Right renal cortex interstitium (tissue), 3 donors: ENCODE results near the gene HAUS2. TPM values are rescaled to one million over a fixed set of nuclear protein-coding genes. Genes with fewer than 3 reads are reported as not detected.
"Not testable (repeated sequence)": the region's sequence is repeated elsewhere in the genome, so short reads cannot be mapped to it uniquely, and the experiment has no call there.

Experiments
- DNase-seq, 3 donors: peaks; one replicate each; pipeline ENCODE4 v3.0.0-alpha.2; 2013; ENCODE audit warnings: low read depth in 3 of 3, low spot score in 2 of 3
- polyA plus RNA-seq, 3 donors: library from polyadenylated mRNA; unstranded; fragments of 120-200 nt; gene quantifications; one replicate each; pipeline ENCODE4 v1.2.1, GENCODE V29; 2013; ENCODE audit not compliant: insufficient read length in 3 of 3

HAUS2 gene
- polyA plus RNA-seq, 3 donors, result 21.9 to 25.7 (median 24.9) TPM

- DNase-seq, result peak; percentile 88 to 95 (median 94)
Measured at GRCh38 chr15:42575188-42576039, 26.8 kb downstream of the HAUS2 start, which contains the start of gene STARD9. TSS of gene STARD9 (plus strand) at chr15:42575606. CDS start at chr15:42575716, 110 bp downstream.

GRCh38 chr15:42576040-42576594 lies 27.5 kb downstream of the HAUS2 start:
- no peak for DNase-seq

DNA sequence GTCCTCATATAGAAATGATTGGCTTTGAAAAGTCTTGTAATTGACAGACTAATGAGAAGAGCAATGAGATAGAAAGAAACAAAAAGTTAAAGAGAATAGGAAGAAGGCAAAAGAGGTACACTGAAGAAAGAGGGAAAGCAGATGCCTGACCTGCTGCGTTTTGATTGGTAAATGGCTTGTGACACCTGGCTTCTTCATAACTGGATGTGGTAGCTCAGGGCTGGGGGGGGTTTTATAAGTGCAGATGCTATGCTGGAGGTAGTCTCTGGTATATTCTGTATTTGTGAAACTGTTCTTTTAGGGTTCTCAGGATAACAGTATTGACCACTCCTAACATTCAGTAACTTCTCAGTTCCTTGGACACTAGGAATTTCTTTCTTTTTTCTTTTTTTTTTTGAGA lies 28.1 kb downstream of the HAUS2 start:
- DNase-seq, result no peak

DNA sequence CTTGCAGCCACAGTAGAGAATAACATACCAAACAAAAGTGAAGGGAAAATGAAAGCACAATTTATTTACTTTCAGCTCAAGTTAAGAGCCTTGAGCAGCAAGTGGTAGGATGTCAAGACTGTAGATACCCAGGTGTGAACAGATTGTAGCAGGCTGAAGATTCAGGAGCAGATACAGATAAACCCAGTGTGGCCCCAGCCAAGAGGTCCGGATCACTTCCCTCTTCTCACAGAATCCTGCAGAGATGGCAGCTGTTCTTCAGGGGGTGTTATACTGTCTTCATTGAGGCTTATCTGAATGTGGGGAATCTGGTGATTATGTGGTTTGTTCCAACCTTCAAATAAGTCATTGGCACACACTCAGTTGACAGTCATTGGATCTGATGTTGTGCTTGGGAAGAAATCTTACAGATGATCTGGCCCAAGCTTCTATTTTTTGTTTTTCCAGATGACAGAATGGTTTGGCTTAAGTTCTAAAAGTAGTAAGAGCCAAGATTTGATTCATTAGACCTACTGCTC lies 28.9 kb downstream of the HAUS2 start:
- no peak for DNase-seq

DNA sequence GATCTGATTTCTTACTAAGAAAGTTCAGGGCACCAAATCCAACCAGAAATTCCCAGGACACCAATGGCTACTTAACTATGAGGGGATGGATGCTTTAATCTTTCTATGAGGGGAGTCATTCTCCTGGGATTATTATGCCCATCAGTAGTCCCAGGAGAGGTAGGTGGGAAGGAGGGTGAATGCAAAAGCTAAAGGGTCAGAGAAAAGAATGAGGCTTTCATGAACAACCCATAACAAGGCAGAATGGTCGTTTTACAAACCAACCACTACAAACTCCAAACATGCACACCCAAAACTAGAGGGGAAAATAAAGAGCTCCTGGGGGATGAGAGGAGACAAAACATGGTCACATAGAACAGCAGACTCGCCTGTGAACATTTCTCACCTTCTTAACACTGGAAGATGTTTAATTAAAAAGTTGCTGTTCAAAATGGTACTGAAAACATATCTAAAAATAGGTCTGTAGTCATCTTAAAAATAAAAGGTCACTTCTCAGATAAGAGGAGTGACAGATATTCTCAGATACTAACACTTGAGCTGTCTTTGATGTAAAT lies 30.4 kb downstream of the HAUS2 start:
- DNase-seq, result no peak

GRCh38 chr15:42581272-42581730 lies 32.7 kb downstream of the HAUS2 start:
- peak in 1 of 3 donors; percentile 71 for DNase-seq

GRCh38 chr15:42582569-42583375 lies 34.1 kb downstream of the HAUS2 start:
- DNase-seq, result no peak

- no peak for DNase-seq
Measured at GRCh38 chr15:42584031-42584765, 35.6 kb downstream of the HAUS2 start.

DNA sequence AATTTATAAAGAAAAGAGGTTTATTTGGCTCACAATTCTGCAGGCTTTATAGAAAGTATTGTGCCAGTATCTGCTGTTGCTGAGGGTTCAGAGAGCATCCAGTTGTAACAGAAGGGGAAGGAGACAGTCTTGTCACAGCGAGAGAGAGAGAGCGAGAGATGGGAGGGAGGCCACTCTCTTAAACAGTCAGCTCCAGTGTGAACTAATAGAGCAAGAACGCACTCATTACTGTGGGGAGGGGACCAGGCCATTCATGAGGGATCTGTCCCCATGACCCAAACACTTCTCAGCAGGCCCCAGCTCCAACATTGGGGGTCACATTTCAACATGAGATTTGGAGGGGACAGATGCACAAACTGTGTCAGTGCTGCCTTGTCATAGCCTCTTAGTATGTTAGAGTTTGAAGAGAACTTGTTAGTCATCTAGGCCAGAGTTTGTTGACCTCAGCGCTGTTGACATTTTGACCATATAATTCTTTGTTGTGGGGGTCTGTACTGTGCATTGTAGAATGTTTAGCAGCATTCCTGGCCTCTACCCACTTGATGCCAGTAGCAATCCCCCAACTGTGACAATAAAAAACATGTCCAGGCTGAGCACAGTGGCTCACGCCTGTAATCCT lies 42.1 kb downstream of the HAUS2 start:
- DNase-seq, result no peak

DNA sequence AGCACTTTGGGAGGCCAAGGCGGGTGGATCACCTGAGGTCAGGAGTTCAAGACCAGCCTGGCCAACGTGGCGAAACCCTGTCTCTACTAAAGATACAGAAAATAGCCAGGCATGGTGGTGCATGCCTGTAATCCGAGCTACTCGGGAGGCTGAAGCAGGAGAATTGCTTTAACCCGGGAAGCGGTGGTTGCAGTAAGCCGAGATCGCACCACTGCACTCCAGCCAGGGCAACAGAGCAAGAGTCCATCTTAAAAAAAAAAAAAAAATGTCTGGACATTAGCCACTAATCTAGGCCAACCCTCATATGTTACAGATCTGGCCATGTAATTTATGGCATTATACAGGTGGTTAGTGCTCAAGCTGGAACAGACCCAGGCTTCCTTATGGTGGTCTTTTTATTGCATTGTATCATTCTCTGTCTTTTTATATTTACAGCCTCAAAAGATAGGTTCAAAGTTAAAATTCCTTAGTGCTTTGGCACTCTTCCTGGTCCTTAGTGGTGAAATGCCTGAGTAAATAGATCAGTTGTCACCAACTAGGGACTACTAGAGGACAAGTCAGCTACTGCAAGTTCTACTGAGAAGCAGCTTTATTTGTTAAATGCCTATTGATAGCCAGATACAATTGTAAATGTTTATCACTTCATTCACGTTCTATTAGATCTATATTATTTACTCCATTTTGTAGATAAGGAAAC lies 42.7 kb downstream of the HAUS2 start:
- no peak for DNase-seq

DNA sequence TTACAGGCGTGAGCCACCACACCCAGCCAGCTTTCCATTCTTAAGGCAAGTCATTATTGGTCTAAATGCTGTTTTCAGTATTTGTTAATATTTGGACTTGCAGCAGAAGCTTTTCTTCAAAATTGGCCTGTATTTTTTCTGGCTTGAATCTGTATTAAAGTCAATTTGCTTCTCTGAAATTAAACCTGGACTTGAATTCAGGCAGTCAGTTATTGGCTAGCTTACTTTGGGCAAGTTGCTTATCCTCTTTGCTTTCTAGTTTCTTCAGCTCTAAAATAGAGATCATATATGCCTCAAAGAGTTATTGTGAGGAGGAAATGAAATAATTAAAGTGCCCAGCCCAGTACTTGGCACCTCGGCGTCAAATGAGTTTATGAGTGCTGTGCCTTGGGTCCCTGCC lies 44.1 kb downstream of the HAUS2 start:
- DNase-seq, result no peak

- no peak for DNase-seq
Measured at GRCh38 chr15:42593143-42593542, 44.5 kb downstream of the HAUS2 start.

DNA sequence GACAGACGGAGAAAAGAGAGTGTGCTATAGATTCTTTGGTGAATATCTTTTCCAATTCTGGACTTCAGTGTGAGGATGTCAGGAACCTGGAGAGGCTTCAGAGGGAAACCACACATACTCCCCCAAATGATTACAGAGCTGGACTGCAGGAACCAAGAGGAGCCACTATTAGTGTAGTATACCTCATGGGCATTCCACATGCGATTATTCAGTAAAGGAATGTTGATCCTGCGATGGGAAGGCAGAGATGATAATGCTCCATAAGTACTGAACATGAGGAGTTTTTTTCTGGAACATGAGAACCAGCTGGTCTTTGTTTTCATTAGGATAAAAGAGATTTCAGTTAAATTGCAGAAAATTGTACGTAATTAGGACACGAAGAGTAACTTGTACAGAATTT lies 45.5 kb downstream of the HAUS2 start:
- no peak for DNase-seq

DNA sequence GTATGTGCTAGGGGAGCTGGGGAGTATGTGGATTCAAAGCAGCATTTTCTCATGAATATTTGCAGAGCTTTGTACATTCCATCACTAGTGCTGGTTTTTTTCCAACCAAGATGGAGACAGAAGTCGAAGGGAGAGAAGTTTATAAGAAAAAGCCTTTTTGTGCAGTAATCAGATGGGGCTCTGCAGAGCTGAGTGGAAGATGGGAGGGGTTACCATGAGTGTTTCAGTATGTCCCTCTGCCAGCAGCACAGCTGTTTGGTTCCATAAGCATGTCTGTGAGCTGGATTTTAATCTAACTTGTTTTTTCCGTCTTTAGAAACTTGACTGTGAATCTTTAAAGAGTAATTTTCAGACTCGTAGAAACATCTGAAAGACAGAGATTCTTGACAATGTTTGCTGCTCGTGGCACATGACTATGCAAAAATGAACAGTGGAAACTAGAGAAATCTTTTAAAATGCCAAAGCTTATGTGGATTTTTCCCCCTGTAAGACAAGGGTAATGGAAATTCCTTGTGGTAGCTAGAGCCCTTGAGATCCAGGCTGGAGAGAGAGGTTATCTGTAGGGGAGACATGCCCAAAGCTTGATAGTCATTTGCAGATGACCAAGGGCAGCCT lies 47.1 kb downstream of the HAUS2 start:
- DNase-seq, result no peak

DNA sequence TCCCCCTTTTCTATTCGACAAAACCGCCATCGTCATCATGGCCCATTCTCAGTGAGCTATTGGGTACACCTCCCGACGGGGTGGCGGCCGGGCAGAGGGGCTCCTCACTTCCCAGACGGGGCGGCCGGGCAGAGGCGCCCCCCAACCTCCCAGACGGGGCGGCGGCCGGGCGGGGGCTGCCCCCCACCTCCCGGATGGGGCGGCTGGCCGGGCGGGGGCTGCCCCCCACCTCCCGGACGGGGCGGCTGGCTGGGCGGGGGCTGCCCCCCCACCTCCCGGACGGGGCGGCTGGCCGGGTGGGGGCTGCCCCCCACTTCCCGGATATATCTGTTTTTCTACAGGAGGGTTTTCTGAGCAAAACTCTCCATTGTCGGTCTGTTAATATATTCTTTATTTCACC lies 52.7 kb downstream of the HAUS2 start:
- DNase-seq, result not testable (repeated sequence)

- DNase-seq, result no peak
Measured at GRCh38 chr15:42602501-42602900, 53.9 kb downstream of the HAUS2 start.

DNA sequence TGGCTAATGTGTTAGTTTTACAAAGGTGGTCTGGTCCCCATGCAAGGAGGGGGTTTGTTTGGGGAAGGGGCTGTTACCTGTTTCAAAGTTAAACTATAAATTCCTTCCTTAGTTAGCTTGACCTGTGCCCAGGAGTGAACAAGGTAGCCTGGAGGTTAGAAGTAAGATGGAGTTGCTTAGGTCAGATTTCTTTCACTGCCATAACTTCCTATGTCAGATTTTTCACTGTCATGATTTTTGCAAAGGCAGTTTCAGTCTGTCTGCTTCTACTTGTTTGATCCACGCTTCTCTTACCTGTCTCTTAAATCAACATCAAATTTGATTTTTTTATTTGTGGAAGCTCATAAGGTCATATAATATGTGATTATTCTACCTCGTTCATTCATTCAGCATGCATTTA lies 55.3 kb downstream of the HAUS2 start:
- DNase-seq, result no peak

DNA sequence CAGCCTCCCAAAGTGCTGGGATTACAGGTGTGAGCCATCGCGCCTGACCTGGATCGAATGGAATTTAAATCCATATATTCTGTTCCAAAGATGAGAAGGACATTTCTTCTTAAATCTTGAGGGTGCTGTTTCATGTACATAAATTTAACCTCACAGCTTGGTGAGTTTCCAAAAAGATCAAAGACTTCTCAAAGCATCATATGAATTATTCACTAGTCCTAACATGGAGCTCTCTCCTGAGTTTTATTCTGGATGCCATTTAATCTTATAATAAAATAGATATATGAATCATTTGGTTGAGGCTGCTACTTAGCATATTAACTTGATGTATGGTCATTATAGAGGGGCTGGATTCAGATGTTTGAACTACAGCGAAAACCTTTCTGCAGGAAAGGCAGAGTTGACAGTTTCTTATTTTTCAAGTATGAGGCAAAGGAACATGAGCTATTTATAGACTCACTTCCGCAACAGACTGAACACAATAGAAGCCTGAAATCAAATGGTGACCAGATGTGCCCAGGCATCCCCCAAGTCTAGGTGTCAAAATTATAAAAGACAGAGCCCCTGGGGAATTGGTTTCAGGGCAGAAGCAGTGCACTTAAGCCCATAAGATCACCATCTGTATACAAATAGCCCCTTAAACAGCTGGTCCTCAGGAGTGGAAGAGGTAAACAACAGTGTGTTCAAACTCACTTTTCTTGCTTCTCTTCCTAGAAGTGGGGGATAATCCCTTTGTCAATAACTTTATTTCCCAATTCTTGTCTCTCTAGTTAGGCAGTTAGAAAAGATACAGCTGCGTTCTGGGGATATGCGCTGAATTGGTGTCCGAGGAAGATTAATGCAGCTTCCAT lies 56.5 kb downstream of the HAUS2 start:
- no peak for DNase-seq
